ENCODE results near the gene KISS1. TPM values are rescaled to one million over a fixed set of nuclear protein-coding genes. Genes with fewer than 3 reads are reported as not detected.

KISS1 gene
- total and polyA plus RNA-seq, 12 donors = not detected

- Histone ChIP-seq H3K4me3 (no peak overlapping the region), H3K27ac (no peak overlapping the region), H3K4me1 (peaks cover 0 to 24% (median 10%) of the 10 kb centered on the region in 9 donors), H3K27me3 (peaks cover 0 to 27% (median 0%) of the 10 kb centered on the region in 7 donors), H3K9me3 (no peaks in the 10 kb centered on the region), H3K36me3 (no peaks in the 10 kb centered on the region)
- no peak for ATAC-seq
- intact Hi-C loops (cut with DNase I) = no loop called here
- 91 to 92% methylated on average over 5 of the region's 5 CpGs for WGBS, 2 donors
- TF ChIP-seq CTCF (IDR thresholded peaks at IDR 0.05) = no peak
- no peak for DNase-seq
These were observed 42.6 kb downstream of the KISS1 start for GRCh38 chr1:204153667-204154066.

- TF ChIP-seq CTCF (IDR thresholded peaks at IDR 0.05) = no peak
- DNase-seq = no peak
- peaks cover 0 to 24% (median 10%) of the 10 kb centered on the region in 9 donors for H3K4me1 ChIP-seq
- H3K9me3 ChIP-seq = no peaks in the 10 kb centered on the region
- peak in 4 of 8 donors; percentile 7 to 15 (median 8) for ATAC-seq
- no peaks in the 10 kb centered on the region for H3K36me3 ChIP-seq
- 30 to 31% methylated on average over 25 of the region's 25 CpGs for WGBS, 2 donors
- H3K4me3 ChIP-seq = peak overlapping the region; percentile 38 to 86 (median 70)
- intact Hi-C loops (cut with DNase I) = no loop called here
- peak overlapping the region in 7 of 10 donors; percentile 18 to 60 (median 40) for H3K27ac ChIP-seq
- H3K27me3 ChIP-seq = peaks cover 0 to 27% (median 0%) of the 10 kb centered on the region in 7 donors
These were observed 43.8 kb downstream of the KISS1 start for GRCh38 chr1:204152310-204153044.

- no peak for TF ChIP-seq CTCF (IDR thresholded peaks at IDR 0.05)
- H3K4me3 ChIP-seq = peak within 1 kb of the TSS; percentile 38 to 86 (median 70)
- no peaks in the 10 kb centered on the region for H3K36me3 ChIP-seq
- 0 to 1% methylated on average over 43 to 87 of the region's 94 CpGs for WGBS, 2 donors
- peak; percentile 35 to 77 (median 53) for ATAC-seq
- H3K9me3 ChIP-seq = no peaks in the 10 kb centered on the region
- peaks cover 0 to 27% (median 0%) of the 10 kb centered on the region in 7 donors for H3K27me3 ChIP-seq
- peaks cover 0 to 24% (median 10%) of the 10 kb centered on the region in 9 donors for H3K4me1 ChIP-seq
- intact Hi-C loops (cut with DNase I) = no loop called here
- H3K27ac ChIP-seq = peak within 1 kb of the TSS; percentile 16 to 74 (median 53)
- peak; percentile 56 to 67 for DNase-seq
These were observed 44.6 kb downstream of the KISS1 start, which contains the start of gene ETNK2 for GRCh38 chr1:204151552-204152309. Gene ETNK2 (minus strand): TSS chr1:204152044. CDS start chr1:204151852, 192 bp downstream.
